Spinal cord (tissue), 10 donors: Measurements from ENCODE around the gene SAMD13. TPM values are rescaled to one million over a fixed set of nuclear protein-coding genes. Genes with fewer than 3 reads are reported as not detected.

Experiments
- DNase-seq, 6 donors: peaks; one replicate each; pipeline versions ENCODE4 v3.0.0 to v3.0.0-alpha.2; 2013 to 2015; ENCODE audit warnings: low spot score in 6 of 6, low read depth in 4 of 6
- H3K27ac ChIP-seq: one replicate; pipeline ENCODE4 v1.5.1; 2013; ENCODE audit warnings: low read depth, low read length, control low read depth
- H3K27me3 ChIP-seq: one replicate; pipeline ENCODE4 v1.6.1; 2013; ENCODE audit warnings: low read length; ENCODE audit not compliant: control insufficient read depth, insufficient read depth
- H3K36me3 ChIP-seq: one replicate; pipeline ENCODE4 v1.6.1; 2013; ENCODE audit warnings: low read length; ENCODE audit not compliant: control insufficient read depth, insufficient read depth
- H3K4me1 ChIP-seq: one replicate; pipeline ENCODE4 v1.6.1; 2013; ENCODE audit warnings: low read length; ENCODE audit not compliant: control insufficient read depth, insufficient read depth
- H3K4me3 ChIP-seq: one replicate; pipeline ENCODE4 v1.5.1; 2013; ENCODE audit warnings: low read depth, low read length, control low read depth
- H3K9me3 ChIP-seq: one replicate; pipeline ENCODE4 v1.6.1; 2013; ENCODE audit warnings: low read length; ENCODE audit not compliant: control insufficient read depth, insufficient read depth
- WGBS: methylation state at CpG from one replicate; pipeline ENCODE4 v1.1.5; 2013; ENCODE audit warnings: missing lambda C conversion rate; ENCODE audit not compliant: insufficient coverage; 5-methylcytosine and 5-hydroxymethylcytosine counted together
- polyA plus RNA-seq, 2 donors: library from polyadenylated mRNA; unstranded; fragments of 120-200 nt; gene quantifications; one replicate each; pipeline ENCODE4 v1.2.1, GENCODE V29; 2013; ENCODE audit not compliant: insufficient read length in 2 of 2
- total RNA-seq, 2 donors: library from RNA; depleted of rRNA in 1 of 2; stranded (reverse); fragments of 120-200 nt in 1 of 2; fragments of >200 nt in 1 of 2; gene quantifications; one replicate each; pipeline versions ENCODE4 v1.2.3 to v1.2.4, GENCODE V29; 2013 to 2014
- donor health status: healthy.

SAMD13 gene
- total and polyA plus RNA-seq, 4 donors = 4.0 to 6.5 (median 5.9) TPM

DNA sequence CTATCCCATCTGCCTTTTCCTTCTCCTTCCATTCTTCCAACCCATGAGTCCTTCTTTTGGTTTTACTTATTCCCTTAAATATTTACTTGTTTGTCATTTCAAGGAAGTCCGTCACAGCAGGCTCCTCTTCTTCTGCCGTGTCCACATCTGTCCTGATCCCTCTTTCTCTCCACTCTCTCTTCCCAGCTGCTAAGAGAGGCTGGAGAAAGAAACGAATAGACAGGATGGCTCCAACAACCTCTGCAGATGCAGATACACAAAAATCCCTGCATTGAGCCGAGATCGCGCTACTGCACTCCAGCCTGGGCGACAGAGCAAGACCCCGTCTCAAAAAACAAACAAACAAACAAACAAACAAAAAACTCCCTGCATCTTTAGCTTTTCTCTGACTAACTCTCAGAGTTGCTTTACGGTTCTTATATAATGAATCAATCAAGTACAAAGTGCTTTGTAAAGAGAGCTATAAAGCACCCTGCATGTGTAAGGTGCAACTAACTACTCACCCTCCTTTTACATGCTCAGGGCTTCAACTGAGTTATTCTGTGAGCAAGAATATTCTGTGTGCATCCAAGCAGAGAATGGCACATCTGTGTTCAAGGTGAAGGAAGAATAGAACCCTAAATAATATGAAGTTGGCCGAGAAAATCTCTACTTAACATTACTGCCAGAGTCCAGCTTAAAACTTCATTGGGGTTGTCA lies 3.8 kb upstream of the SAMD13 start:
- Histone ChIP-seq H3K27ac (peak overlapping the region; percentile 2), H3K27me3 (no peaks in the 10 kb centered on the region), H3K4me1 (peaks cover 4% of the 10 kb centered on the region), H3K4me3 (peak overlapping the region; percentile 84), H3K36me3 (no peaks in the 10 kb centered on the region), H3K9me3 (peaks cover 3% of the 10 kb centered on the region)
- WGBS = 70% methylated on average over 2 of the region's 10 CpGs
- DNase-seq = no peak

GRCh38 chr1:84298328-84298683 lies 3.2 kb upstream of the SAMD13 start:
- H3K4me3 ChIP-seq = peak overlapping the region; percentile 84
- H3K27ac ChIP-seq = peak overlapping the region; percentile 96
- WGBS = 0% methylated on average over 31 of the region's 34 CpGs
- H3K36me3 ChIP-seq = no peaks in the 10 kb centered on the region
- H3K9me3 ChIP-seq = peaks cover 3% of the 10 kb centered on the region
- H3K4me1 ChIP-seq = peaks cover 4% of the 10 kb centered on the region
- DNase-seq = peak in 2 of 6 donors; percentile 75 to 81
- no peaks in the 10 kb centered on the region for H3K27me3 ChIP-seq

- Histone ChIP-seq H3K27ac (peak overlapping the region; percentile 96), H3K27me3 (no peaks in the 10 kb centered on the region), H3K9me3 (peaks cover 3% of the 10 kb centered on the region), H3K4me1 (peaks cover 4% of the 10 kb centered on the region), H3K4me3 (peak overlapping the region; percentile 84), H3K36me3 (no peaks in the 10 kb centered on the region)
- DNase-seq = peak in 2 of 6 donors; percentile 50 to 69
- under 1% methylated on average over 46 of the region's 50 CpGs for WGBS
These were observed 2.6 kb upstream of the SAMD13 start for GRCh38 chr1:84298684-84299535.

DNA sequence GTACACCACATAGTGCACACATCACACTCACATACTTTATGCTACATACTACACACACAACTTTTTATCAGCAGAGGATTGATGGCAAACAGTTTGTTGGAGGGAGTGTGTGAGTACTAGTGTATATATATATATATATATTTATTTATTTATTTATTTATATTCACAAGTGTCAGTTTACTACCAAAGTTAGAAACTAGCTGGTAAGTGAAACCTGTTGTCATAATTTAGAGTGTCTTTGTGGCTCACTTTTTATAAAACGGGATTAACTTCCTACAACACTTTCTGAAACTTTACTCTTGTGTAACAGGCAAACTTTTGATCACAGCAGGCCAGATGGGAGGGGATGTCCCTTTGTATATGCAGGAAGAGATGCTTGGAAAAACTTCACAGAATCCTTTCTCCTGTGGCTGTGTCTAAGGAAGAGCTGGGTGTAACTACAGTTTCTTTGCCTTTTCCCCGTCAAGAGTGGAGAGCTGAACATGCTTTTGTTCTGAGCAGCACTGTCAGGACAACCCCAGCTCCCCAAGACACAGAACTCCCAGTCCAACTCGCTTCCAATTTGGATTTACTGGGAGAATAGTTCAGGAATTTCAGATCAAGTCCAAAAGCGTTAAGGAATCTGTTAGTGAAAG lies 1.9 kb upstream of the SAMD13 start:
- no CpG with 5 or more reads among the region's 4 CpGs for WGBS
- no peaks in the 10 kb centered on the region for H3K27me3 ChIP-seq
- peaks cover 4% of the 10 kb centered on the region for H3K4me1 ChIP-seq
- H3K9me3 ChIP-seq = peaks cover 3% of the 10 kb centered on the region
- peak overlapping the region; percentile 84 for H3K4me3 ChIP-seq
- peak in 2 of 6 donors; percentile 10 to 42 for DNase-seq
- H3K27ac ChIP-seq = peak overlapping the region; percentile 96
- H3K36me3 ChIP-seq = no peaks in the 10 kb centered on the region

- peak in 2 of 6 donors; percentile 4 to 11 for DNase-seq
- no peak overlapping the region for H3K4me3 ChIP-seq
These were observed 1.0 kb upstream of the SAMD13 start for GRCh38 chr1:84300501-84300900.

DNA sequence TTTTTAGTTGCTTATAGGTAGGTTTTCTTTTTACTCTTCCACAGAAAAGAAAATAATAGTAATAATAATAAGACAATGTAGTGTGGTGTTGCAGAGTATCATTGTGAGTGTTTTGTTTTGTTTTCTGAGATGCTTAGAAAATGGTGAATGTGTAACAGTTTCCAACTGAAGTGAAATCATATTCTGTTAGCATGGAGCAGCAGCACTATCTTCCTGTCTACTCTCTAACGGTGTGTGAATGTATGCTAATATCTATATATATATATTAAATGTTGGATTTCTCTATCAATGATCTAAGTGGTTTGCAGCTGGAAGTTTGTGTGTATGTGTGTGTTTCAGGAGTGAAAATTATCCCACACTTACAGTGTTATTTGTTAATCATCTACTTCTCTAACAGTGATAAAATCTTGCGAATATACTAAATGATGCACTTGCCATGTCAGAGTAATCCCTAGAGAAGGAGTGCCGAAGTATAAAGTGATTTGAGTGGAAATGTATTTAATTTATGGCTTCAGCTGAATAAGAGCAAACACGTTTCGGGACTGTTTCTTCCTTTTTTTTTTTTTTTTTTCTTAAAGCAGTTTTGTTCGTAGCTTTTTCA lies 377 bp downstream of the SAMD13 start:
- no peaks in the 10 kb centered on the region for H3K36me3 ChIP-seq
- H3K27me3 ChIP-seq = no peaks in the 10 kb centered on the region
- H3K4me3 ChIP-seq = peak overlapping the region; percentile 53
- H3K4me1 ChIP-seq = peaks cover 4% of the 10 kb centered on the region
- no peaks in the 10 kb centered on the region for H3K9me3 ChIP-seq
- peak overlapping the region; percentile 96 for H3K27ac ChIP-seq
- WGBS = no CpG with 5 or more reads among the region's 6 CpGs
- DNase-seq = peak in 2 of 6 donors; percentile 50 to 74

More at GRCh38 chr1:84300501-84300900, 1.0 kb upstream of the SAMD13 start:
- Histone ChIP-seq H3K36me3 (no peaks in the 10 kb centered on the region), H3K27ac (peak overlapping the region; percentile 96), H3K9me3 (peaks cover 2% of the 10 kb centered on the region), H3K4me1 (peaks cover 4% of the 10 kb centered on the region), H3K27me3 (no peaks in the 10 kb centered on the region)
- no CpG with 5 or more reads among the region's 1 CpG for WGBS

- Histone ChIP-seq H3K36me3 (no peaks in the 10 kb centered on the region), H3K9me3 (peaks cover 3% of the 10 kb centered on the region), H3K27me3 (no peaks in the 10 kb centered on the region), H3K27ac (peak overlapping the region; percentile 96), H3K4me3 (peak overlapping the region; percentile 53), H3K4me1 (peaks cover 4% of the 10 kb centered on the region)
- DNase-seq = no peak
- 0% methylated on average over 1 of the region's 3 CpGs for WGBS
These were observed 1.9 kb downstream of the SAMD13 start for GRCh38 chr1:84303314-84303830.

DNA sequence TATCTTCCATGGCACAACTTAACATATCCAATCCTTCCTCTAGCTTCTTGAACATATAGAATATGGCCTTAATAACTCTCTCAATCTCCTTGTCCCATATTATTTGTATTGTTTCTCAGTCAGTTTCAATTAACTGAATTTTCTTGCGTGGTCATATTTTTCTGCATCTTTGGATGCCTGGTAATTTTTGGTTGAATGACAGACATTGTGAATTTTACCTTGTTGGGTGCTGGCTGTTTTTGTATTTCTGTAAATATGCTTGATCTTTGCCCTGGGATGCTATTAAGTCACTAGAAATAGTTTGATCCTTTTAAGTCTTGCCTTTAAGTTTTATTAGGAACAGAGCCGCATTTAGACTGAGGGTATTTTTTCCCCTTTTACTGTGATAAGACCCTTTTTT lies 5.9 kb downstream of the SAMD13 start:
- no peak overlapping the region for H3K4me3 ChIP-seq
- no peaks in the 10 kb centered on the region for H3K36me3 ChIP-seq
- DNase-seq = no peak
- H3K27ac ChIP-seq = no peak overlapping the region
- WGBS = no CpG with 5 or more reads among the region's 2 CpGs
- H3K27me3 ChIP-seq = no peaks in the 10 kb centered on the region
- H3K4me1 ChIP-seq = no peaks in the 10 kb centered on the region
- peaks cover 3% of the 10 kb centered on the region for H3K9me3 ChIP-seq

DNA sequence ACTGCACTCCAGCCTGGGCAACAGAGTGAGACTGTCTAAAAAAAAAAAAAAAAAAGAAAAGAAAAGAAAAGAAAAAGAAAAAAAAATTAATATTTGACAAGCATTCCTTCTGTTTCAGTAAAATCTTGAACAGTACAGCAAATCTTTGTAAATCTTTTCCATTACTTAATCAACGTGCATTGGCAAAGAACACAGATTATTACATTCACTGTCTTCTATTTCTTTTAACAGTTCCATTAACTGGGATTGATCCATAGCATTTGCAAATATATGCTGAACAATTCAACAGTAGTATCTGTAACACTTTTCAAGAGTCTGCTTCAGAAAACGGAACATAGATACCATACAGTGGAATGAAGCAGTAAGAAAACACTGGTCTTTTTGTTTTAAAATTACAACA lies 9.8 kb downstream of the SAMD13 start:
- H3K27me3 ChIP-seq = no peaks in the 10 kb centered on the region
- DNase-seq = no peak
- no peaks in the 10 kb centered on the region for H3K4me1 ChIP-seq
- no peaks in the 10 kb centered on the region for H3K36me3 ChIP-seq
- WGBS = 60% methylated on average over 1 of the region's 2 CpGs
- H3K27ac ChIP-seq = no peak overlapping the region
- no peak overlapping the region for H3K4me3 ChIP-seq
- peaks cover 5% of the 10 kb centered on the region for H3K9me3 ChIP-seq
